IgD-negative memory B cell (primary cell): Measurements from ENCODE around the gene GSE1. TPM values are rescaled to one million over a fixed set of nuclear protein-coding genes. Genes with fewer than 3 reads are reported as not detected.

ENCODE experiments used
- H3K27ac Mint-ChIP-seq, 3 donors: one replicate each; pipeline ENCODE4 v1.8.0; 2020 to 2022; ENCODE audit warnings: mild to moderate bottlenecking in 3 of 3, mixed read lengths in 3 of 3, moderate library complexity in 1 of 3
- H3K27me3 Mint-ChIP-seq: one replicate; pipeline ENCODE4 v1.8.0; 2021; ENCODE audit warnings: mixed read lengths
- H3K36me3 Mint-ChIP-seq: one replicate; pipeline ENCODE4 v1.8.0; 2020; ENCODE audit warnings: mild to moderate bottlenecking, mixed read lengths
- H3K4me1 Mint-ChIP-seq, 3 donors: one replicate each; pipeline ENCODE4 v1.8.0; 2020 to 2022; ENCODE audit warnings: mixed read lengths in 3 of 3, mild to moderate bottlenecking in 1 of 3
- H3K4me3 Mint-ChIP-seq, 4 donors: one replicate each; pipeline ENCODE4 v1.8.0; 2020 to 2022; ENCODE audit warnings: mild to moderate bottlenecking in 4 of 4, mixed read lengths in 4 of 4, moderate library complexity in 3 of 4
- H3K9me3 Mint-ChIP-seq, 3 donors: one replicate each; pipeline ENCODE4 v1.8.0; 2020 to 2021; ENCODE audit warnings: mixed read lengths in 3 of 3, mild to moderate bottlenecking in 1 of 3
- polyA plus RNA-seq: library from polyadenylated mRNA; unstranded; fragments of 300-500 nt; fragmentation: Illumina TruSeq; gene quantifications from one replicate; pipeline ENCODE4 v1.2.3, GENCODE V29; 2021

GSE1 gene
- polyA plus RNA-seq, 1 donor from 2014 or later = 7.3 TPM

DNA sequence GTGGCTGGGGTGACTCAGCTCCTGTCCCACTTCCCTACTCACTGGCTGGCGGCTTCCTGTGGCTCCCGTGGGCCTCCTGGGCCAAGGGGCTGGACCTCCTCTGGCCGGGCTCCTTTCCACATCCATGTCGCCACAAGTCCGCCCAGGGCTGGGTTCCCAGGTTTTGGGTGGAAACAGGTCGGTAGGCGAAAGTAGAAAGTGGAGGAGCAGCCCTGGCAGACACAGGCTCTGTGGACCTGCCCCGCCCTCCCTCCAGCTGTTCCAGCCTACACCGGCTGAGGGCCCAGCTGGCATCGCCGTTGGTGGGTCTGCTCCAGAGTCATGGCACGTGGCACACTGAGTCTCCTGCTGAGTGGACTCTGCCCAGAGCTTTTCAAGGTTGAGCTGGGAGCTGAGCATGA lies 28.7 kb downstream of the GSE1 start:
- Mint-ChIP-seq H3K36me3 (no peaks in the 10 kb centered on the region), H3K9me3 (no peaks in the 10 kb centered on the region), H3K27ac (no peak overlapping the region), H3K4me1 (peaks cover 0 to 6% (median 0%) of the 10 kb centered on the region in 3 donors), H3K27me3 (no peaks in the 10 kb centered on the region), H3K4me3 (no peak overlapping the region)

DNA sequence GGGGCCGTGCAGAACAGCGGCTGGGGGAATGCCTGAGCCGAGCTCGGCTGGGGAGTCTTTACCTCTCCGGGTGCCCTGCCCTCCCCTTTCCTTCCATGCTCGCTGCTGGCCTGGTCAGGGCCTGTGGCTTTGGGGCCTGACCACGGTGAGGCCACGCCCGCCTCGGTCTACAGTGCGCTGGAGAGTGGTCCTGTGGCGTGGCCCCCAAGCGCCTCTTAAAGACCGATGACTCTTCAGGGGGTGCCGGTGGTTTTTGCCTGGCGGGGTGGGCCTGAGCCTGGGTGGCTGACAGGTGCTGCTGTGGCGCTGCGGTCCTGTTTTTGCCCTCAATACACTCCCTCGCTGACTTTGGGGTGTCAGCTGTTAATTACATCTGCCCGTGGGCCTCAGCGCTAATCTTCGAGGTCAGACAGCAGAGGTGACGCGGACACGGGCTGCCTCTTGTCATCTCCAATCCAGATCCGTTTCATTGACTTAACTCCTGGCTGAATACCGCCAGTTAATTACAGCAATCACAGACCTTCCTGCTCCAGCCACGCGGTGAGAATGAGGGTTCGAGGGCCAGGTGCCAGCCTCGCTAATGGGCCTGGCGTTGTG lies 29.7 kb downstream of the GSE1 start:
- Mint-ChIP-seq H3K9me3 (no peaks in the 10 kb centered on the region), H3K4me1 (peaks cover 0 to 6% (median 0%) of the 10 kb centered on the region in 3 donors), H3K27me3 (no peaks in the 10 kb centered on the region), H3K27ac (no peak overlapping the region), H3K4me3 (no peak overlapping the region), H3K36me3 (no peaks in the 10 kb centered on the region)

DNA sequence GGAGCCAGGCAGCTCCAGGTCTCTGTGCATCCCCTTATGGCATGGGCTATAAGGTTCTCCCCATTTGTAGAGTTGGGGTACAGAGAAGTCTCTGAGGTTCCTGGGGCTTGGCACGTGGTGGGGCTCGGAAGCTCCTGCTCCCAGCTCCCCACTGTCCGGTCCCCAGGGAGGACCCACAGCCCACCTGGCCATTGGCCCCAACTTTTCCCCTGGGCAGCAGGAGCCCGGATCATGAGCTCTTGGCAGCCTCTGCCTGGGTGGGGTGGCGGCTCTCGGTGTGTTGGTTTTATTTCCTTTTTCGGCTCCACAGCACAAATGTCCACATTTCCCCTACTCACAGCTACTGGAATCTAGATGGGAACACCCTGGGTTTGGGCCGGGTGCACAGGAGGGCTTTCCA lies 30.5 kb downstream of the GSE1 start:
- Mint-ChIP-seq H3K4me1 (peaks cover 0 to 6% (median 0%) of the 10 kb centered on the region in 3 donors), H3K27me3 (no peaks in the 10 kb centered on the region), H3K36me3 (no peaks in the 10 kb centered on the region), H3K27ac (no peak overlapping the region), H3K9me3 (no peaks in the 10 kb centered on the region), H3K4me3 (no peak overlapping the region)

DNA sequence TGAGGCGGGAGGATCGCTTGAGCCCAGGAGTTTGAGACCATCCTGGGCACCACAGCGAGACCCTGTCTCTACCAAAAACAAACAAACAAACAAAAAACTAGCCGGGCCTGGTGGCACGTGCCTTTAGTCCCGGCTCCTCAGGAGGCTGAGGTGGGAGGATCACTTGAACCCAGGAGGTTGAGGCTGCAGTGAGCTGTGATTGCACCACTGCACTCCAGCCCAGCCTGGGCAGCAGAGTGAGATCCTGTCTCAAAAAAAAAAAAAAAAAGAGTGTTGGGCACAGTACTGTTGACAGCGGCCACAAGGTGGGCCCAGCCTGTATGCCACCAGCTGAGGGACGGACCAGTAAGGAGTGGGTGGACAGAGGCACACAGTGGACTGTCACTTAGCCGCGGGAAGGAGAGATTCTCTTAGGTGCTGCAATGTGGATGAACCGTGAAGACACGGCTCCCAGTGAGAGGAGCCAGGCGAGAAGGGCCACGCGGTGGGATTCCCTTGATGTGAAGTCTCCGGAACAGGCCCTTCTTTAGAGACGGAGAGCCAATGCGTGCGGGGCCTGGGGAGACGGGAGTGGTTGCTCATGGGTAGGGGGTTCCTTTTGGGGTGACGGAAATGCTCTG lies 31.1 kb downstream of the GSE1 start:
- Mint-ChIP-seq H3K4me3 (no peak overlapping the region), H3K27me3 (no peaks in the 10 kb centered on the region), H3K36me3 (no peaks in the 10 kb centered on the region), H3K27ac (no peak overlapping the region), H3K9me3 (no peaks in the 10 kb centered on the region), H3K4me1 (peaks cover 5 to 8% (median 5%) of the 10 kb centered on the region in 3 donors)

DNA sequence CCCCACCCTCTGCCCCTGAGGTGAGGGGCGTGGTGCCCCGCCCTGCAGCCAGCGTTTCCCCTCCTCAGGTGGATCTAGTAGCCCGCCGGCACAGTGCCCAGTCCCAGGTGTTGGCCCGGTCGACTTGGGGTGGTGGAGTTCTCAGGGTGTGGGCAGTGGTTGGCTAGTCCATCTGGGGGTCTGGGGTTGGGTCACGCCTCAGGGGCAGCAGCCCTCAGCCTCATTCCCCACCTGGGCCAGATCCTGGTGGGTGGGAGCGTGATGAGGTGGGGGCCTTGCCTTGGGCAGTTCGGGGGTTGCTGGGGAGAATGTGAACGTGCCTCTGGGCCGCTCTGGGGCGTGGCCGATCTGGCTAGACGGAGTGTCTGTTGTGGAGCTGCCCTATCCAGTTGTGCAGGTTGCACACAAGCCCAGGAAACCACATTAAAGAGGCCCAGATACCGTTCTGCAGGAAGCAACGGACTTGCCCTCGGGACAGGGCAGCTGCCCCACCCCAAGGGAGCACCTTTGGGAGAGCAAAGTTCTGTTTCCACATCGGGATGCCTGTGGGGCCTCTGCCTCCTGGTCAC lies 32.0 kb downstream of the GSE1 start:
- H3K36me3 Mint-ChIP-seq = no peaks in the 10 kb centered on the region
- no peak overlapping the region for H3K27ac Mint-ChIP-seq
- peaks cover 6 to 8% (median 6%) of the 10 kb centered on the region in 3 donors for H3K4me1 Mint-ChIP-seq
- H3K9me3 Mint-ChIP-seq = no peaks in the 10 kb centered on the region
- H3K27me3 Mint-ChIP-seq = no peaks in the 10 kb centered on the region
- H3K4me3 Mint-ChIP-seq = no peak overlapping the region

DNA sequence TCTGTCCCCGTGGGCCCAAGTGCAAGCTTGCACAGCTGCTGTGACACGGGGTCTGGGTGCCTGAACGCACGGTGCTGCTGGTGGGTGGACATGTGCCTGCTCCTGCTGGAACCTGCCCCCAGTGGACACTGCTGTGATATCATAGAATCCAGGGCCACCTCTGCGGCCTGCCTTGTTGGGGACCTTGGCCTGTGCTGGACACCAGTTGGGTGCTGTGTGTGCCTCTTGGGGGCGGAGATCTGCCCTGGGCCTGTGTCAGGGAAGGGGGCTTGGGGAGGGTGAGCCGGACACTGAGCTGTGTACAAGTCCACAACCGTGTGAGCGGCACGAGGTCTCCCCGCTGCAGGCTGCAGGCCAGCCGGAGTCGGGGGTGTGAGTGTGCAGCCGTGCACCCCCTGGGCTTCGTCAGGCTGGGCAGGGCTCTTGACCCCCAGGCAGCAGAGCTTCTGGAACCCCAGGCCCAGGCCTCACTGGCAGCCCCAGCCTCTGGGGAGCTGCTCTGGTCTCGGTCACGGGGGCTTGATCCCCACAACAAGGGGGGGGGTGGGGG lies 33.3 kb downstream of the GSE1 start:
- no peaks in the 10 kb centered on the region for H3K27me3 Mint-ChIP-seq
- H3K36me3 Mint-ChIP-seq = no peaks in the 10 kb centered on the region
- H3K4me3 Mint-ChIP-seq = no peak overlapping the region
- H3K4me1 Mint-ChIP-seq = peaks cover 6 to 8% (median 6%) of the 10 kb centered on the region in 3 donors
- H3K9me3 Mint-ChIP-seq = no peaks in the 10 kb centered on the region
- no peak overlapping the region for H3K27ac Mint-ChIP-seq

DNA sequence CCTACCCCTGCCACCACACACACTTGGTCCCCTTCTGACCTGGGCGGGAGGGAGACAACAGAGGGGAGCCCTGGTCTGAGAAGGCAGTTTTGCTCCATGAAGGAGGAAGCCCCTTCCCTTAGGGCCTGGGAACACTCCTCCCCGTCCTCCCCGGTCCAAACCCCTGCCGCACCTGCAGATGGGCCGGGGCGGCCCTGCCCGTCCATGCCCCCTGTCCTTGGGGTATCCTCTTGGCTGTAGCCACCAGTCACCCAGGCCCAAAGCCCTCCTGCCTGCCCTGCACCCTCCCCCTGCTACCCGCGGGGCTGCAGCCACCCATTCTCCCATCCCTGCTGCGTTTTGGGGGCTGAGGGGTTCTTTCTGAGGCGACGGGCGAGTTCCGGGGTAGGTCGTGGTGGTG lies 33.9 kb downstream of the GSE1 start:
- Mint-ChIP-seq H3K9me3 (no peaks in the 10 kb centered on the region), H3K27ac (no peak overlapping the region), H3K36me3 (no peaks in the 10 kb centered on the region), H3K4me1 (peaks cover 6 to 8% (median 6%) of the 10 kb centered on the region in 3 donors), H3K4me3 (no peak overlapping the region), H3K27me3 (no peaks in the 10 kb centered on the region)

DNA sequence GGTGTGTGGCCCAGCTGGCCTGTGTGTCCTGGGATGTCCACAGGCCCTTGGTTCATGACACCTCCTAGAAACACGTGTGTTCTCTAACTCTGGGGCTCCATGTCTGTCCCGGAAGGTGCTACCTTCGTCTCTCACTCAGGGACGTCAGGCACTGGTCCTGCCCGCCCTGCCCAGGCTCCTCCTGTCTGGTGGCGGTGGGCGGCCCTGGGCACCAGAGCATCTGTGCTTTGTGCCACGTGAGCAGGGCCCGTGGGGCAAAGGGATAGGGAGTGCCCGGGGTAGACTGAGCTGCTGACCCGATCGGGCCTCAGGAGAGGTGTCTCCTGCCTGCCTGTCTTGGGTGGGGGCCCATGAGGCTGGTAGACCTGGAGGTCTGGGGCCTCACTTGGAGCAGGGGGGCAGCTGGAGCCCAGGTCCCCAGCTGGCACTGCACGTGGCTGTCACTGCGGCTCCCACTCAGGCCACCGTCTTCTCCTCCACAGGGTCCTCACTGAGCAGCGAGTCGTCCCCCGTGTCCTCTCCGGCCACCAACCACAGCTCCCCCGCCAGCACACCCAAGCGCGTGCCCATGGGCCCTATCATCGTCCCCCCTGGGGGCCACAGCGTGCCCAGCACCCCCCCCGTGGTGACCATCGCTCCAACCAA lies 35.1 kb downstream of the GSE1 start:
- Mint-ChIP-seq H3K9me3 (no peaks in the 10 kb centered on the region), H3K27me3 (no peaks in the 10 kb centered on the region), H3K36me3 (no peaks in the 10 kb centered on the region), H3K27ac (peak overlapping the region in 1 of 3 donors; percentile 64), H3K4me1 (peaks cover 6 to 8% (median 6%) of the 10 kb centered on the region in 3 donors), H3K4me3 (no peak overlapping the region)

DNA sequence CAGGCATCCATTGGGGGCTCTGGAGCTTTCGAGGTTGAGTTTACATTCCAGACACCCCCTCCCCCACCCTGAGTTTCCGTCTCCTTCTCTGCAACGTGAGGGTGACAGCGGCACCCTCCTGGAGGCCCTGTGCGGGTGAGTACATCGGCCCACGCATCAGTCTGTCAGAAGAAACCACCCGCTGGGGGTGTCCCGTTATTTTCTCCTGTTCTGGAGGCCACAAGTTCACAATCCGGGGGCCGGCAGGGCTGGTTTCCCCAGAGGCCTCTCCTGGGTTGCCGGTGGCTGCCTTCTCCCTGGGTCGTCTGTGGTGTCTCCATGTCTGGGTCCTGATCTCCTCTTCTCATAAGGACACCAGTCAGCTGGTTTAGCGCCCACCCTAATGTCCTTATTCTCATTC lies 35.7 kb downstream of the GSE1 start:
- no peaks in the 10 kb centered on the region for H3K27me3 Mint-ChIP-seq
- no peaks in the 10 kb centered on the region for H3K36me3 Mint-ChIP-seq
- no peaks in the 10 kb centered on the region for H3K9me3 Mint-ChIP-seq
- H3K4me1 Mint-ChIP-seq = peaks cover 6 to 8% (median 6%) of the 10 kb centered on the region in 3 donors
- H3K27ac Mint-ChIP-seq = peak overlapping the region in 1 of 3 donors; percentile 73
- no peak overlapping the region for H3K4me3 Mint-ChIP-seq

DNA sequence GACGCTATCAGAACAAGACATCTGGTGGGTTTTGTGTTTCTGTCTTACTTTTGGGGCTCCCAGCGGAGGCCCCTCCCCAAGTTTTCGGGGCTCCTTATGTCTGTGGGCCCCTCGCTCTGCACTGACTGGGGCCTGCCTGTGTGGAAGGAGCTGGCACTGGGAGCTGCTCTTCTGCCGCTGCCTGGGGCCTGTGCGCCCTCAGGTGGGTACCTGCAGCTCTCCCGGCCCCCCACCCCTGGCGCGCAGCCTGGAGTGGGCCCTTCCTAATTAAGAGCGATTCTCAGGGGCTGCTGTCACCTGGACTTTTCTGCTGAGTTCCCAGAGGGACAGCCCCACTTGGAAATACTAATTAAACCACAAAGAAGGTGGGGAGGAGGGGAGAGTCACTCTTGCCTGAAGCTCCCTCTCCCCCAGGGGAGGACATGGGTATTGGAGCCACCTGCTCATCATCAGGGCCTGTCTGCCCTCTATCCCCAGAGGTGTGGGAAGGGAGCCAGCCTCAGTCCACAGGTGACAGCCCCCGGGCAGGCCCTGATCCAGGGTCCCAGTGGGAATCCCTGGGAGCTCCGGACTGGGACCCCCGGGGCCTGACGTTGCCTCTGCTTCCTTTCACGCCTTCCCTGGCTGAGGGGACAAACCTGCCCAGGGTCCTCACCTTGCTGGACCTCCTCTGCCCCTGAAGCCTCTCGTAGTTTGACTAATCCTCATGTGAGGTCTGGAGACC lies 36.5 kb downstream of the GSE1 start:
- no peak overlapping the region for H3K4me3 Mint-ChIP-seq
- peak overlapping the region in 1 of 3 donors; percentile 73 for H3K27ac Mint-ChIP-seq

DNA sequence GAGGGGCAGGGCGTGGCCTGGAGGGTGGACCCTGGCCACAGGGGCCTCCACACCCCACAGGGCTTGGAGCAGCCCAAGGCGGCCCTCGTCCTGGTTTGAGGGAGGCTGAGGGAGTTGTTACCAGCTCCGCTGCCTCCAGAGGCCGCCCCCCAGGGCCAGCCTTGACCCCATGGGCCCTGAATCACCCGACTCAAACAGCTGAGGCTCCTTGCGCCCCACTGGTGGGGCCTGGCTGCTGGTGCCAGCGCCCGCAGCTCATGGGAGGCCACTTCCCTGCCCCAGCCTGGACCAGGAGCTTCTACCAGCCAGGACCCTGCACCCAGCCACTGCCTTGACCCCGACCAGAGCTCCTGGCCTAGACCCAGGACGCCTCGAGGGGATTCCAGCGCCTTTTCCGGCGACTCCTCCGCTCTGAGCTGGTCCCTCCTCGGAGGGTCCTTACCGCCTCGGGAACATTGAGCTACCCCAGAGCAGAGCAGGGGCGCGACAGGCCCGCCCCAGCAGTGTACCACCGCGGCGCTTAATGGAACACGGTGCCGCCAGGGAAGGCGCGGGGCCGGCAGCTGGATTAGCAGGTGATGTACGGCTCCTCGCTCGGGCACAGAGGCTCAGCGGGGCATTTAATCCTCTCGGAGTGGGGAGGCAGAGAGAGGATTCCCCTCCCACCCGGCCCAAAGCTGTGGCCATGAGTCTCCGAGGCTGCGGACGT lies 37.2 kb downstream of the GSE1 start:
- H3K4me1 Mint-ChIP-seq = peaks cover 2 to 6% (median 6%) of the 10 kb centered on the region in 3 donors
- no peaks in the 10 kb centered on the region for H3K36me3 Mint-ChIP-seq
- no peaks in the 10 kb centered on the region for H3K27me3 Mint-ChIP-seq
- H3K4me3 Mint-ChIP-seq = no peak overlapping the region
- H3K9me3 Mint-ChIP-seq = no peaks in the 10 kb centered on the region
- peak overlapping the region in 1 of 3 donors; percentile 45 for H3K27ac Mint-ChIP-seq

More for the DNA sequence above, 36.5 kb downstream of the GSE1 start:
- no peaks in the 10 kb centered on the region for H3K36me3 Mint-ChIP-seq
- no peaks in the 10 kb centered on the region for H3K9me3 Mint-ChIP-seq
- H3K27me3 Mint-ChIP-seq = no peaks in the 10 kb centered on the region
- H3K4me1 Mint-ChIP-seq = peaks cover 5 to 6% (median 6%) of the 10 kb centered on the region in 3 donors

DNA sequence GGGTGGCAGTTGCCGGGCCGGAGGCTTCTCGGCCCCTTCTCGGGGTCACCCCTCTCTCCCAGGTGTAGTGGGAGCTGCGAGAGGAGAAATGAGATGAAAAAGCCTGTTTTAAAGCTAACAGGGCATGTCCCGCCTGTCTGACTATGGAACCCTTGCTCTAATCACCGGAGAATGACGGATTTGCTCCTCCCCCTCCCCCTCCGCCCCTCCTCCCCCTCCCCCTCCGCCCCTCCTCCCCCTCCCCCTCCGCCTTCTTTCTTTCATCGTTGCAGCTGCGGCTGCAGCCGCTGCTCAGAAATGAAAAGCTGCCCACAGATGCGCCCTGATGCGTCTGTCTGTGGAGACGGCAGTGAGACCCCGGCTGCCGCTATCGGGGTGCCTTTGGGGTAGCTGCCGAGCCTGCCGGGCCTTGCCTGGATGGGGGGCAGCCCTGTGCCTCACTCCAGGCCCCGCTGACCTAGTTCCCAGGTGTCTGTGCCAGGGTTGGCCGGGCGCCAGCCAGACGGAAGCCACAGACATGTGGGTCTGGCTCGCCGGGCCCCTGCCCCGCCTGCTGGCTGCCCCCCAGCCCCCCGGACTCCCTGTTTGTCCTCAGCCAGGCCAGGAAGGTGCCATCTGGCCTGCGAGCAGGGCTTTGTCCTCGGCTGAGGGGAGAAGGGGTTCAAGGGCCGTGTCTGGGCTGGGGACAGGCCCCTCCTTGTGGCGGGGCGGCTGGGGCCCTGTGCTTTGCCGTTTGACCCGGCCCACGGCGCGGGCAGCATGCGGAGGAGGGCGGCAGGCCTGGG lies 37.9 kb downstream of the GSE1 start:
- Mint-ChIP-seq H3K27me3 (no peaks in the 10 kb centered on the region), H3K4me1 (peaks cover 2 to 6% (median 6%) of the 10 kb centered on the region in 3 donors), H3K4me3 (no peak overlapping the region), H3K9me3 (no peaks in the 10 kb centered on the region), H3K27ac (no peak overlapping the region), H3K36me3 (no peaks in the 10 kb centered on the region)

DNA sequence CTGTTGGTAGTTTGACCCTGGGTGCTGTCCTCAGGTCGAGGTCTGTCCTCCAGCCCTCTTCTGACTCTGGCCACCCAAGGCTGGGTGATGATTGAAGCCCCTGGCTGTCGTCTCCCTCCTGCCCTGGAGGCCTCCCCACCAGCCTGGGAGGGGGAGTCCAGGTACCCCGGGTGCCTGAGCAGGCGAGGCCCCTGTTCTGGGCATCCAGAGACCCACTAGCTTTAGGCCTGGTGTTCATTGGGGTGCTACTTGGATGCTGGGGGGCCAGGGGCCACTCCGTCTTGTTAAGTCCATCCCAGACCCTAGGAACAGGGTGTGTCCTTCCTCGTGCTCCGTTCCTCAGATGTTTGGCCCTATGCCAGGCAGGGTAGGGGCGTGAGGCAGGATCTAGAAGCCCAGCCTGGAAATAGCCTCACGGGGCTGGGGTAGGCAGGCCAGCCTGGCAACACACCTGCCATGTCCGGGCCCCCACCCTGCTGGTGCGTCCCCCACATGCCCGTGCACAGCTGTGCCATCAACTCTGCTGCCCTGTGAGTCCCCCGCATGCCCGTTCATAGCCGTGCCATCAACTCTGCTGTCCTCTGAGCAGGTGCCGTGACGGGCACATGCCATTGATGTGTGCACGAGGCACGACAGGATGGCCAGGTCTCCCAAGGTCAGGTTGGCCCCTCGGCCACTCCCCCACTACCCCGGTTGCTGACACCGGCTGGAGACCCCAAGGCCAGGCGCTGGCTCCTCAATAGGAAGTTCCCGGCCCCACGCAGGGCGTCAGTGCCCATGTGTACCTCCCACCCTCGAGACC lies 38.7 kb downstream of the GSE1 start:
- Mint-ChIP-seq H3K9me3 (no peaks in the 10 kb centered on the region), H3K36me3 (no peaks in the 10 kb centered on the region), H3K27me3 (no peaks in the 10 kb centered on the region), H3K4me1 (peaks cover 2 to 6% (median 6%) of the 10 kb centered on the region in 3 donors), H3K4me3 (no peak overlapping the region), H3K27ac (peak overlapping the region in 2 of 3 donors; percentile 16 to 62)
